GM19025 (cell line): ENCODE measurements around the gene TMEM178B.
"Not testable (repeated sequence)": the region's sequence is repeated elsewhere in the genome, so short reads cannot be mapped to it uniquely, and the experiment has no call there.

Experiments used
- ATAC-seq: cut with Tn5 transposase; IDR thresholded peaks from one replicate; pipeline ENCODE4 v1.9.1; 2021; ENCODE audit warnings: mild to moderate bottlenecking, low read depth, moderate library complexity; ENCODE audit not compliant: unreplicated experiment

TMEM178B gene

GRCh38 chr7:141295367-141295895, 221.6 kb downstream of the TMEM178B start:
- no peak for ATAC-seq

- ATAC-seq = no peak
These were observed 227.0 kb downstream of the TMEM178B start for GRCh38 chr7:141300816-141301215.

GRCh38 chr7:141301544-141301943, 227.7 kb downstream of the TMEM178B start:
- no peak for ATAC-seq

- no peak for ATAC-seq
These were observed 228.8 kb downstream of the TMEM178B start for GRCh38 chr7:141302617-141303016.

- ATAC-seq = no peak
These were observed 230.4 kb downstream of the TMEM178B start for GRCh38 chr7:141304291-141304690.

GRCh38 chr7:141306081-141306480, 232.2 kb downstream of the TMEM178B start:
- no peak for ATAC-seq

- no peak for ATAC-seq
These were observed 238.5 kb downstream of the TMEM178B start for GRCh38 chr7:141312395-141312794.

- ATAC-seq = no peak
These were observed 239.1 kb downstream of the TMEM178B start for GRCh38 chr7:141312828-141313521.

- ATAC-seq = no peak
These were observed 240.0 kb downstream of the TMEM178B start for GRCh38 chr7:141313896-141314295.

- ATAC-seq = no peak
These were observed 243.2 kb downstream of the TMEM178B start for GRCh38 chr7:141317033-141317585.

GRCh38 chr7:141320287-141320686, 246.4 kb downstream of the TMEM178B start:
- no peak for ATAC-seq

- no peak for ATAC-seq
These were observed 248.5 kb downstream of the TMEM178B start for GRCh38 chr7:141322383-141322782.

- ATAC-seq = no peak
These were observed 250.0 kb downstream of the TMEM178B start for GRCh38 chr7:141323826-141324225.

GRCh38 chr7:141324870-141325269, 251.0 kb downstream of the TMEM178B start:
- no peak for ATAC-seq

GRCh38 chr7:141325275-141325674, 251.4 kb downstream of the TMEM178B start:
- ATAC-seq = no peak

- no peak for ATAC-seq
These were observed 254.4 kb downstream of the TMEM178B start for GRCh38 chr7:141328290-141328689.

- ATAC-seq = not testable (repeated sequence)
These were observed 256.4 kb downstream of the TMEM178B start for GRCh38 chr7:141330285-141330684.

- ATAC-seq = no peak
These were observed 259.6 kb downstream of the TMEM178B start for GRCh38 chr7:141333459-141333858.

- ATAC-seq = no peak
These were observed 261.3 kb downstream of the TMEM178B start for GRCh38 chr7:141335164-141335563.

- ATAC-seq = no peak
These were observed 265.7 kb downstream of the TMEM178B start for GRCh38 chr7:141339603-141340002.

- no peak for ATAC-seq
These were observed 267.1 kb downstream of the TMEM178B start for GRCh38 chr7:141340991-141341390.
